Loucy (cell line): ENCODE results near the gene KCNH8.

Source experiments
- EZH2phosphoT487 ChIP-seq: fragments of 200-600 bp; IDR thresholded peaks from 2 replicates; pipeline ENCODE4 v1.6.1; 2018; ENCODE audit warnings: antibody characterized with exemption, mild to moderate bottlenecking, moderate library complexity, borderline replicate concordance
- TF ChIP-seq, protein P1 (sequence below): fragments of 200-600 bp; sonication (generic); conservative IDR thresholded peaks from 2 replicates; pipeline ENCODE4 v1.5.1; 2014; ENCODE audit warnings: mild to moderate bottlenecking, antibody characterized with exemption, low read length

DNA sequence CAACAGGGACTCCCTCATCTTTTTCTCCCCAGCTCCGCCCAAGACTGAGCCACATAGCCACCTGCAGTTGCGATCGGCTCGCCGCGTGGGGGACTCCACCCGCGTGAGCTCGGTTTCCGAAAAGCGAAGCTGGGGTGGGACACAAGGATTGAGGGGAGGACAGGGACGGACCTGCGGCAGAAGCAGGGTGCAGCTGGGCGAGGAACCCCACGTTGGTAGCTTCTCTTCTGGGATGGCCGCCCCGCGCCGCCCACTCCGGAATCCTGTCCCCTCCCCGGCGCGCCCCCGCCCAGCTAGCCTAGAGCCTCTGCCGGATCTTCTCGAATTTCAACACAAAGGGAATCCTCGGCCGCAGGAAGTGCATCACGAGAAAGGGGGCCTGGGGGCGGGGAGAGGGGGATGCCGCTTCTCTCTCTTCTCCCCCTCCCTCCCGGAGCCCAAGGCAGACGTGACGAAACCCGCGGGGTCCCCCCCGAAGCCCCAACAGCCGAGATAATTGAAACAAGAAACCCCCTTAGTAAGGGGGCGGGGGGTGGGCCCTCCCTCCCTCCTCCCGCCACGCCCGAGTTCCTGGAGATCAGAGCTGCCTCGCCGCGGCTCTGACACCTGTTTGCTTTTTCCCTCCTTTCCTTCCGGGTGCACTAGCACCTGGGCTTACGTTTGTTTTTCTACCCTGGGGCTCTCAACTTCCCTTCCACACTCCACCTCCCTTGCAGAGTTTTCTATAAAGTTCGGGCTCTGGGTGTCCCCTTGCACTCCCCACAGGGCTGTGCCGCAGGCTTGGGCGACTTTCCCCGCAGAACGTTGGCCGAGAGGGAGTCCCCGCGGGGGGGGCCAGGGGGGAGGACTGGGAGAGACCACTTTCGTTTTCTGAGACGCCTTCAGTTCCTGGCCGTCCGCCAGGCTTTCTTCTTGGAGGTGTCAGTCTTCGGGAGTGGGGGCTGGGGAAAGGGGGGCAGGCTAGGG is 1.3 kb upstream of the KCNH8 start:
- TF ChIP-seq, protein P1, sequence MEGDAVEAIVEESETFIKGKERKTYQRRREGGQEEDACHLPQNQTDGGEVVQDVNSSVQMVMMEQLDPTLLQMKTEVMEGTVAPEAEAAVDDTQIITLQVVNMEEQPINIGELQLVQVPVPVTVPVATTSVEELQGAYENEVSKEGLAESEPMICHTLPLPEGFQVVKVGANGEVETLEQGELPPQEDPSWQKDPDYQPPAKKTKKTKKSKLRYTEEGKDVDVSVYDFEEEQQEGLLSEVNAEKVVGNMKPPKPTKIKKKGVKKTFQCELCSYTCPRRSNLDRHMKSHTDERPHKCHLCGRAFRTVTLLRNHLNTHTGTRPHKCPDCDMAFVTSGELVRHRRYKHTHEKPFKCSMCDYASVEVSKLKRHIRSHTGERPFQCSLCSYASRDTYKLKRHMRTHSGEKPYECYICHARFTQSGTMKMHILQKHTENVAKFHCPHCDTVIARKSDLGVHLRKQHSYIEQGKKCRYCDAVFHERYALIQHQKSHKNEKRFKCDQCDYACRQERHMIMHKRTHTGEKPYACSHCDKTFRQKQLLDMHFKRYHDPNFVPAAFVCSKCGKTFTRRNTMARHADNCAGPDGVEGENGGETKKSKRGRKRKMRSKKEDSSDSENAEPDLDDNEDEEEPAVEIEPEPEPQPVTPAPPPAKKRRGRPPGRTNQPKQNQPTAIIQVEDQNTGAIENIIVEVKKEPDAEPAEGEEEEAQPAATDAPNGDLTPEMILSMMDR, result peak; percentile 63
- no peak for TF ChIP-seq EZH2phosphoT487
